ENCODE results near the gene SP4. TPM values are rescaled to one million over a fixed set of nuclear protein-coding genes. Genes with fewer than 3 reads are reported as not detected.

The SP4 gene
- total RNA-seq, 2 donors from 2014 or later, result 5.3 to 6.0 TPM

GRCh38 chr7:21544715-21545114 lies 116.8 kb downstream of the SP4 start:
- DNase-seq, result no peak

GRCh38 chr7:21547501-21547900 lies 119.6 kb downstream of the SP4 start:
- Histone ChIP-seq H3K9me3 (no peaks in the 10 kb centered on the region), H3K27me3 (no peaks in the 10 kb centered on the region), H3K4me3 (no peak overlapping the region), H3K4me1 (peaks cover 15% of the 10 kb centered on the region), H3K27ac (no peak overlapping the region), H3K36me3 (replicated peaks in 1 of 2; ENCODE audit: insufficient read depth in 1 of 2, low read depth in 2 of 2) (no peaks in the 10 kb centered on the region)
- no peak for DNase-seq
- intact Hi-C loops (cut with DNase I), result no loop called here
- ATAC-seq, result no peak
- 53 to 58% methylated on average over 3 of the region's 3 CpGs for WGBS, 2 donors
- TF ChIP-seq POLR2A (IDR thresholded peaks at IDR 0.05), result no peak
- no peak for TF ChIP-seq CTCF (IDR thresholded peaks at IDR 0.05)

More at GRCh38 chr7:21544715-21545114, 116.8 kb downstream of the SP4 start:
- no peak overlapping the region for H3K27ac ChIP-seq
- H3K4me3 ChIP-seq, result no peak overlapping the region
- H3K9me3 ChIP-seq, result no peaks in the 10 kb centered on the region
- ATAC-seq, result no peak
- peaks cover 15% of the 10 kb centered on the region for H3K4me1 ChIP-seq
- H3K27me3 ChIP-seq, result no peaks in the 10 kb centered on the region
- no peaks in the 10 kb centered on the region for H3K36me3 ChIP-seq (replicated peaks in 1 of 2; ENCODE audit: insufficient read depth in 1 of 2, low read depth in 2 of 2)
- WGBS, 2 donors, result 73 to 83% methylated on average over 3 of the region's 3 CpGs
- intact Hi-C loops (cut with DNase I), result no loop called here
- TF ChIP-seq POLR2A (IDR thresholded peaks at IDR 0.05) (no peak), CTCF (IDR thresholded peaks at IDR 0.05) (no peak)

GRCh38 chr7:21548491-21548890 lies 120.6 kb downstream of the SP4 start:
- no peak for DNase-seq
- WGBS, 2 donors, result 61 to 69% methylated on average over 3 of the region's 3 CpGs

GRCh38 chr7:21550076-21550475 lies 122.2 kb downstream of the SP4 start:
- DNase-seq, result no peak
- Histone ChIP-seq H3K36me3 (replicated peaks in 1 of 2; ENCODE audit: insufficient read depth in 1 of 2, low read depth in 2 of 2) (no peaks in the 10 kb centered on the region), H3K27ac (no peak overlapping the region), H3K27me3 (no peaks in the 10 kb centered on the region), H3K4me3 (no peak overlapping the region), H3K9me3 (no peaks in the 10 kb centered on the region), H3K4me1 (no peaks in the 10 kb centered on the region)
- no peak for ATAC-seq
- WGBS, 2 donors, result 43 to 80% methylated on average over 3 of the region's 3 CpGs
- intact Hi-C loops (cut with DNase I), result no loop called here
- TF ChIP-seq CTCF (IDR thresholded peaks at IDR 0.05) (no peak), POLR2A (IDR thresholded peaks at IDR 0.05) (no peak)

More at GRCh38 chr7:21548491-21548890, 120.6 kb downstream of the SP4 start:
- Histone ChIP-seq H3K36me3 (replicated peaks in 1 of 2; ENCODE audit: insufficient read depth in 1 of 2, low read depth in 2 of 2) (no peaks in the 10 kb centered on the region), H3K9me3 (no peaks in the 10 kb centered on the region), H3K4me3 (no peak overlapping the region), H3K27ac (no peak overlapping the region), H3K4me1 (peaks cover 5% of the 10 kb centered on the region), H3K27me3 (no peaks in the 10 kb centered on the region)
- TF ChIP-seq CTCF (IDR thresholded peaks at IDR 0.05), result no peak
- TF ChIP-seq POLR2A (IDR thresholded peaks at IDR 0.05), result no peak
- intact Hi-C loops (cut with DNase I), result no loop called here
- no peak for ATAC-seq

- Histone ChIP-seq H3K4me3 (no peak overlapping the region), H3K36me3 (replicated peaks in 1 of 2; ENCODE audit: insufficient read depth in 1 of 2, low read depth in 2 of 2) (no peaks in the 10 kb centered on the region), H3K9me3 (no peaks in the 10 kb centered on the region), H3K4me1 (no peaks in the 10 kb centered on the region), H3K27ac (no peak overlapping the region), H3K27me3 (no peaks in the 10 kb centered on the region)
- intact Hi-C loops (cut with DNase I), result no loop called here
- no peak for DNase-seq
- WGBS, 2 donors, result 55 to 63% methylated on average over 6 of the region's 6 CpGs
- TF ChIP-seq CTCF (IDR thresholded peaks at IDR 0.05) (no peak), POLR2A (IDR thresholded peaks at IDR 0.05) (no peak)
- ATAC-seq, result no peak
Measured at GRCh38 chr7:21550821-21551531, 123.1 kb downstream of the SP4 start.

Data from body of pancreas (tissue), 4 donors.